ENCODE measurements around the gene STX7. TPM values are rescaled to one million over a fixed set of nuclear protein-coding genes. Genes with fewer than 3 reads are reported as not detected.

The STX7 gene
- total RNA-seq, 8 experiments from 2014 or later, result 12.7 to 56.3 (median 35.5) TPM

DNA sequence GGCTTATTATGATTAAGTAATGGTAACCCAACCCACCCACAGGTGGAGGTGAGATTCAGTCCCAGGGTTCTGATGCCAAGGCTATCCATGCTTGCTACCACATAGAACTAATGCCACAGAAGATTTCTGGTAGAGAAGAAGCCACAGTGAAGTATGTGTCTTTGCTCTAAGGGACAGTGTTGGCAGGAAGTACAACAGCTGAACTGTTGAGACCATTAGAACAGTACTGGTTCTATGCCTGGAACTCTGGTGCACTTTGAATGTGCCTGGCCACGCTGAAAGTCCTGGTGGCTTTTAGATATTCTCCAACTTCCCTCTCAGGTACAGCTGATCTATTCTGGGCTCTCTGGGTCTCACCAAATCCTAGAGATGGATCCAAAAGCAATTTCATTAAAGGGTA lies 7.8 kb downstream of the STX7 start:
- peaks cover 0 to 3% of the 10 kb centered on the region in 2 donors for H3K4me1 ChIP-seq (replicated peaks in 1 of 2)
- no peak overlapping the region for H3K27ac ChIP-seq
- 100% methylated on average over 1 of the region's 1 CpG; no CpG with 5 or more reads in 7 of the 10 experiments for WGBS, 10 experiments
- no peak for ATAC-seq (replicated peaks in 6 of 8)
- in situ Hi-C loops (cut with MboI; ENCODE audit: low pct_unique_long_range_greater_than_20kb in 2 of 9, low sequenced_read_pairs in 9 of 9, unreplicated experiment in 9 of 9), result loop anchor here in 2 of 9 experiments (25.0 kb wide), 1 partner anchor 307 kb away; the partner anchor contains the start of gene RPS12 (in 2 of the 2)
- no peak overlapping the region for H3K4me3 ChIP-seq

DNA sequence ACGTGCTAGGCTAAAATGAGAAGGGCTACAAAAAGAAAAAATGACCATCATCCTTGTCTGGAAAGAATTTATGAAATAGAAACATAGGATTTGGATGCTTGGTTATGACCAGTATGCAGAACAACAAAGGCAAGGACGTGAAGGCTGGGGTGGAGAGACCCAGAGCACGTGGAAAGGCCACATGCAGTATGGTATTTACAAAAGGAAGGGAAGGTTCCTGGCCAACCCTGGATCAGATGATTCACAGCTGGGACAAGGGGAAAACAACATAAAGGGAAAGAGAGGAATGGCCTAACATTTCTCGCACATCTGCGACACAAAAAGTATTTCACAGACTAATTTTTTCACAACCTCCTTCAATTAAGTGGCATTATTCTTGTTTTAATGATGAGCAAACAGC lies 8.2 kb downstream of the STX7 start:
- peak in 2 of 8 experiments; percentile 79 to 91 for ATAC-seq (replicated peaks in 6 of 8)

DNA sequence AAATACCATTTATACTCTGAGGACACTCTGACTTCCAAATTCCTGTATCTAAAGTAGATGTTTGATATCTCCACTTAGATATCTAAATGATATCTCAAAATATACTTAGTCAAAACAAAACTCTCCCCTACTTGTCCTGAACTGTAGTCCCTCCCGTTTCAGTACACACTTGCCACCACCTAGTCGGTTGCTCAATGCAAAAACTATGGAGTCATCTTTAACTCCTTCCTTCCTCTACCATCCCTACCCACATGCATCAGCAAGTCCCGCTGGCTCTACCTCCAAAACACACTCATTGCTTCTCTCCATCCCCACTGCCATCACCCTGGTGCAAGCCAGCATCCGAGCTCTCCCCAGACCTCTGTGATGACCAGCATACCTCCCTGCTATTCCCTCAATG lies 13.2 kb downstream of the STX7 start:
- Histone ChIP-seq H3K4me3 (no peak overlapping the region), H3K4me1 (replicated peaks in 1 of 2) (no peaks in the 10 kb centered on the region), H3K27ac (no peak overlapping the region)
- in situ Hi-C loops (cut with MboI; ENCODE audit: low pct_unique_long_range_greater_than_20kb in 2 of 9, low sequenced_read_pairs in 9 of 9, unreplicated experiment in 9 of 9), result loop anchor here in 8 of 9 experiments (25.0 kb wide), 4 partner anchors 187 to 587 kb away; partner anchors contain the start of gene RPS12 (in 2 of the 8)
- ATAC-seq (replicated peaks in 6 of 8), result peak in 1 of 8 experiments; percentile 37
- 0 to 80% (median 64%) methylated on average over 1 to 4 of the region's 4 CpGs; no CpG with 5 or more reads in 2 of the 10 experiments for WGBS, 10 experiments

More for the DNA sequence above, 8.2 kb downstream of the STX7 start:
- no peak overlapping the region for H3K27ac ChIP-seq
- WGBS, 10 experiments, result 38 to 100% (median 80%) methylated on average over 1 to 5 of the region's 5 CpGs
- in situ Hi-C loops (cut with MboI; ENCODE audit: low pct_unique_long_range_greater_than_20kb in 2 of 9, low sequenced_read_pairs in 9 of 9, unreplicated experiment in 9 of 9), result loop anchor here in 2 of 9 experiments (25.0 kb wide), 1 partner anchor 308 kb away; the partner anchor contains the start of gene RPS12 (in 2 of the 2)
- peaks cover 0 to under 1% of the 10 kb centered on the region in 2 donors for H3K4me1 ChIP-seq (replicated peaks in 1 of 2)
- H3K4me3 ChIP-seq, result no peak overlapping the region

DNA sequence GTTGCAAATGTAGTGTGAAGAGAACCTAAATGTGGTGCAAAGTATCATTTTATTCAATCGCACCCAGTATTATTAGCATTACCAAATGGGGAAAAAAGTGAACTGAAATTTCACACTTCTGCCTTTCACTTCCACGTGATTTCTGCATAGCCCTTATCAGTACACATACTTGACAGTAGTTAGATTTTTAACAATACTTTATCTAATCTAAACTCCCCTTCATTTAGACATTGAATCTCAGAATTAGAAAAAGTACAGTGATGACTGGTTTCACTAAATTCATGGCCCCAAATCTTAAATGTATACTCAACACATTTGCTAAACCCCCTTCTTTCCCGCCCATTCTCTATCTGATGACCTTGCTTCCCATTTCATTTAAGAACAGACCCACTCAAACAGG lies 14.3 kb downstream of the STX7 start:
- WGBS, 10 experiments, result 67 to 100% (median 98%) methylated on average over 1 to 3 of the region's 3 CpGs
- H3K27ac ChIP-seq, result no peak overlapping the region

DNA sequence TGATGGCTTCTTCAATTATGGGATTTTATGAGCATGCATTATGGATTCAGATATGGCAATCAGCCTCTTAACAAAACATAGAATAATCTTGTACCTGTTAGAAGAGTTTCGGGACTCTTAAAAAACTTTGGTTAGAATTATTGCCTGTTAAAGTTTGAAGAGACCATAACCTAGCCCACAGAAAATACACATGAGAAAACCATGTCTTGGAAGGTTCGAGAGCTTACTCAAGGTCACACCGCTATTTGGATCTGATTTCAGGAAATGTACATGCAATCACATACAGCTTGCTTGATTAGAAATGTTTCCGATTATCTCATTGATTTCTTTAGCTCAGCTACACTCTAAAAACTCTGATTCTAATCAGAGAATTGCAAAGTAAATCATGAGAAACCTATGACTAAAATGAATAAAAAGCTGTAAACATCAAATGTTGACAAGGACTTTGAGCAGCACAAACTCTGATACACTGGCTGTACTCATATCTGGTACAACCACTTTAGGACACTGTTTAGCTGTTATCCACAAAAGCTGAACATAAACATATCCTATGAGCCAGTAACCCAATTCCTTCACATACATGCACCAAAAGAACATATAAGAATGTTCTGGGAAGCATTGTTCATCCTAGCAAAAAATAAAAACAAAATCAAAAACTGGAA lies 16.3 kb downstream of the STX7 start:
- 0 to 92% (median 54%) methylated on average over 1 to 4 of the region's 4 CpGs; no CpG with 5 or more reads in 1 of the 10 experiments for WGBS, 10 experiments
- Histone ChIP-seq H3K4me3 (no peak overlapping the region), H3K27ac (no peak overlapping the region), H3K4me1 (replicated peaks in 1 of 2) (no peaks in the 10 kb centered on the region)
- ATAC-seq (replicated peaks in 6 of 8), result no peak
- in situ Hi-C loops (cut with MboI; ENCODE audit: low pct_unique_long_range_greater_than_20kb in 2 of 9, low sequenced_read_pairs in 9 of 9, unreplicated experiment in 9 of 9), result loop anchor here in 8 of 9 experiments (25.0 kb wide), 3 partner anchors 184 to 584 kb away; no protein-coding TSS in a partner anchor

More for the DNA sequence above, 14.3 kb downstream of the STX7 start:
- Histone ChIP-seq H3K4me1 (replicated peaks in 1 of 2) (no peaks in the 10 kb centered on the region), H3K4me3 (no peak overlapping the region)
- ATAC-seq (replicated peaks in 6 of 8), result no peak
- in situ Hi-C loops (cut with MboI; ENCODE audit: low pct_unique_long_range_greater_than_20kb in 2 of 9, low sequenced_read_pairs in 9 of 9, unreplicated experiment in 9 of 9), result loop anchor here in 8 of 9 experiments (25.0 kb wide), 3 partner anchors 186 to 586 kb away; no protein-coding TSS in a partner anchor

DNA sequence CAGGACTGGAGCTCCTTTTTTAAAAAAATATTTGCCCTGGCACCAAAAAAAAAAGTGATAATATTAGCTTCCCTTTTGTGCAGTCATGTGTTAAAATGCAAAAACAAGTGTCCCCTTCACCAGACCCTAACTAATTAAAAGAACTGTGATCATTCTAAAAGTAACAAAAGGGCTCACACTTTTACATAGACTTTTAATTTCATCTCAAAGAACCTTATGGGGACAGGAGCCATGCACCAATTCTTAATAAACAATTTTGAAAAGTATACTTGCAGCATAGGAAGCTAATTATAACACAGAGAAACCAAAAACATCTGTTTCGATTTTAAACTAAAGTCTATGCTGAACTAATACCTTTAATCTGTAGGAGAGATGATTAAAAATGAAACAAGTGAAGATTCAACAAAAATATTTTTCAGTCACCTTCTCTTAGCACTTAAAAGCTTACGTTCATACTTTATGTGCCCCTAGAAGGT lies 17.3 kb downstream of the STX7 start:
- no peak overlapping the region for H3K4me3 ChIP-seq
- no peaks in the 10 kb centered on the region for H3K4me1 ChIP-seq (replicated peaks in 1 of 2)
- WGBS, 10 experiments, result 10 to 100% (median 90%) methylated on average over 1 to 2 of the region's 2 CpGs; no CpG with 5 or more reads in 1 of the 10 experiments
- ATAC-seq (replicated peaks in 6 of 8), result no peak
- in situ Hi-C loops (cut with MboI; ENCODE audit: low pct_unique_long_range_greater_than_20kb in 2 of 9, low sequenced_read_pairs in 9 of 9, unreplicated experiment in 9 of 9), result loop anchor here in 8 of 9 experiments (25.0 kb wide), 3 partner anchors 183 to 583 kb away; no protein-coding TSS in a partner anchor
- no peak overlapping the region for H3K27ac ChIP-seq

DNA sequence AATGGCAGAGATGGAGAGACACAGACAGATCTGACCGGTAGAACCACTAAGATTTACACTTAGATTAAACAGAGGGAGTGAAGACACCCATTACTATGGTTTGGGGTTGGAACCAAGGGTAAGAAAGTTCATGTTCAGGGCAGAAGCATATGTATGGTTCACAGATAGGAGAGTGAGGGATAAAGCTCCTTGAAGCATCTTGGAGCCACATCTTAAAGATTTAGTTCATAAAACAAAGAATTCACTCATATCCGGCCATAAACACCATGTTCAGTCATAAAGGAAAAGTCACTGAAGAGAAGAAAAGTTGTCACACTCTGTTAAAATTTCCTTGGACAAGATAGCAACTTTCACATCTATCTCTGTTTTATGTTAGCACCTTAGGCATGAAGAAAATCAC lies 18.0 kb downstream of the STX7 start:
- 59 to 100% (median 92%) methylated on average over 1 to 2 of the region's 2 CpGs; no CpG with 5 or more reads in 3 of the 10 experiments for WGBS, 10 experiments
- no peak overlapping the region for H3K4me3 ChIP-seq
- no peaks in the 10 kb centered on the region for H3K4me1 ChIP-seq (replicated peaks in 1 of 2)
- in situ Hi-C loops (cut with MboI; ENCODE audit: low pct_unique_long_range_greater_than_20kb in 2 of 9, low sequenced_read_pairs in 9 of 9, unreplicated experiment in 9 of 9), result loop anchor here in 8 of 9 experiments (25.0 kb wide), 3 partner anchors 183 to 583 kb away; no protein-coding TSS in a partner anchor
- no peak overlapping the region for H3K27ac ChIP-seq
- no peak for ATAC-seq (replicated peaks in 6 of 8)

DNA sequence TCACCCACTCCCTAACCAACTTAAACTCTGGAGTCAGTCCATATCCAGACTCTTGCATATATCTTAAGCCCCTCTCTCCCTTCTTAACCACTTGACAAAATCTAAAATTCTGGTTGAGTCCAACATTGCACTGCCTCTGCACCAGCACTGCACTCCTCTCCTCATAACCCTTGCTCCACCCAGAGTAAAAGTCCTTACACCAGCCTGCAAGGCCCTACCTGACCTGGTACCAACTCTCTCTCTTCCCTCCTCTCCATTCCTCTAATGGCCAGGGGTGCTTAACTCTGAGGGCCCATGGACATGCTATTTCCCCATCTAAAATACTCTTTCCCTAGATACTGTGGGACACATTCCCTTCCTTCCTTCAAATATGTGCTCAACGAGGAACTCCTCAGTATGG lies 21.0 kb downstream of the STX7 start:
- 40 to 100% (median 90%) methylated on average over 1 of the region's 1 CpG; no CpG with 5 or more reads in 4 of the 10 experiments for WGBS, 10 experiments
- Histone ChIP-seq H3K27ac (no peak overlapping the region), H3K4me3 (no peak overlapping the region), H3K4me1 (replicated peaks in 1 of 2) (no peaks in the 10 kb centered on the region)
- in situ Hi-C loops (cut with MboI; ENCODE audit: low pct_unique_long_range_greater_than_20kb in 2 of 9, low sequenced_read_pairs in 9 of 9, unreplicated experiment in 9 of 9), result loop anchor here in 8 of 9 experiments (25.0 kb wide), 3 partner anchors 180 to 580 kb away; no protein-coding TSS in a partner anchor
- ATAC-seq (replicated peaks in 6 of 8), result no peak

DNA sequence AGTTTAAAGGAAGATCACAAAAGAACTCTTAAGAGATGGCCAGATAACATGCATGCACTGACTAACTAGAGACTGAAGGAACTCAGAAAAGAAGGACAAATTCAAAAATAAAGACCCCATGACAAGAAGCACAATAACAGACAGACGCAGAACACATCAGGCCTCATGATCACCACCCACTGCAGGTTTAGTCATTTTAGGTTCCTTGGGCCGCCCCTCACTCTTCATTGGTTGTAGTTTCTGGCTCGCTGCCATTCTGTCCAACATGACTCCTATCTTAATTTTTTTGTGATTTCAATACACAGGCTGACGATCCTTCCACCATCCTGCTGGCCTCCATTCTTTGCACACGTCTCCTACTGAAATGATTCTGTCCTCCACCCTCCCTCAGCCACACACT lies 21.6 kb downstream of the STX7 start:
- in situ Hi-C loops (cut with MboI; ENCODE audit: low pct_unique_long_range_greater_than_20kb in 2 of 9, low sequenced_read_pairs in 9 of 9, unreplicated experiment in 9 of 9), result loop anchor here in 8 of 9 experiments (25.0 kb wide), 3 partner anchors 179 to 579 kb away; no protein-coding TSS in a partner anchor
- ATAC-seq (replicated peaks in 6 of 8), result peak in 2 of 8 experiments; percentile 30 to 49
- no peaks in the 10 kb centered on the region for H3K4me1 ChIP-seq (replicated peaks in 1 of 2)

DNA sequence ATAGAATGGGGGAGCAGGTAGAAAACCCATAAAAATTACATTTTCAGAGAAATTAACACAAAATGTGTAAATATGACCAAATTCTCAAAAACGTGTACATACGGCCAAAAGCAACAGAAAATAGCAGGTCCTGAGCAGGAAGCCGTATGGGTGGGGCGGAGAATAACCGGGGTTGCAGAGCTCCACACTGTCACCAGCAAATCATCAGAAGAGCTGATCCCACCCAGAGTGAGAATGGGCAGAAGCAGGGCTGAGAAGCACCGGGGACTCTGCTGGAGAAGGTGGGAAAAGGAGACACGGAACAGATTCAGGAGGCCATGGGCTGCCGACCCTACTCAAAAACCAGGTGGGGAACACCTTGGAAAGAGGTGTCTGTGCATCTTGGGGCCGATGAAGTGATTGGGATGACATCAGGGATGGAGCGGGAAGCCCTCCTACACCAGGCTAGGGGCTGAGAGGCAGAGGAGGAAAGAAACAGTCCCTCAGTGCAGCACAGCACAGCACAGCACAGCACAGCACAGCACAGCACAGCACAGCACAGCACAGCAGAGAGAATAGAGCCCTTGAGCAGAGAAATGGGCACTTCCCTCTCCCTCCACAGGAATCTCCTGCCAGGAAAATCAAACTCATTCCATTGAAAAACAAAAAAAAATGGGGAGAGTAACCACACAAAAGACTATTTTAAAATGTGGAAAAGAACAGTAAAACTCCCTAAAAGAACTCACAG lies 22.3 kb downstream of the STX7 start:
- no peak overlapping the region for H3K4me3 ChIP-seq
- in situ Hi-C loops (cut with MboI; ENCODE audit: low pct_unique_long_range_greater_than_20kb in 2 of 9, low sequenced_read_pairs in 9 of 9, unreplicated experiment in 9 of 9), result loop anchor here in 8 of 9 experiments (25.0 kb wide), 3 partner anchors 178 to 578 kb away; no protein-coding TSS in a partner anchor

More for the DNA sequence above, 21.6 kb downstream of the STX7 start:
- no peak overlapping the region for H3K4me3 ChIP-seq
- no peak overlapping the region for H3K27ac ChIP-seq
- 26 to 100% (median 85%) methylated on average over 2 to 4 of the region's 5 CpGs; no CpG with 5 or more reads in 1 of the 10 experiments for WGBS, 10 experiments

DNA sequence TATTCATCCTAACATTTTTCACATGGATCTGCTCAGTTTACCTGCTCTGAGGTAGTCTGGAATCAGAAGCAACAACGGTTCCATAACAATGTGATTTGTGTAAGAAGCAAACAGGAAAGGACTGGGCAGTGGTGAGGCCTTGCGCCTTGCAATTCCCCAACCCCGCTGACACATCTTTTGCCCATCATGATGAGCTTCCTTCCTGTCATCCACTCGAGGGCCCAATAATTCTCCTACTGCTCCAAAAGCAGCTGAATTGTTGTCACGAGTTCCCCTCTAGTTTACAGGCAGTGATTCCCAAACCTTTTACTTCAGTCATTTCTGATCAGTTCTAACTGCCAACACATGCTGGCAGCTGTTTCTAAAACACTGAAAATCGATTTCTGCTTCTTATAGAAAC lies 22.9 kb downstream of the STX7 start:
- ATAC-seq (replicated peaks in 6 of 8), result peak in 2 of 8 experiments; percentile 44 to 71
- Histone ChIP-seq H3K4me1 (replicated peaks in 1 of 2) (no peaks in the 10 kb centered on the region), H3K27ac (no peak overlapping the region), H3K4me3 (no peak overlapping the region)
- 2 to 84% (median 66%) methylated on average over 2 to 6 of the region's 6 CpGs for WGBS, 10 experiments
- in situ Hi-C loops (cut with MboI; ENCODE audit: low pct_unique_long_range_greater_than_20kb in 2 of 9, low sequenced_read_pairs in 9 of 9, unreplicated experiment in 9 of 9), result loop anchor here in 8 of 9 experiments (25.0 kb wide), 3 partner anchors 178 to 578 kb away; no protein-coding TSS in a partner anchor

More for the DNA sequence above, 22.3 kb downstream of the STX7 start:
- 2 to 97% (median 69%) methylated on average over 2 to 9 of the region's 10 CpGs; no CpG with 5 or more reads in 4 of the 10 experiments for WGBS, 10 experiments
- Histone ChIP-seq H3K27ac (no peak overlapping the region), H3K4me1 (replicated peaks in 1 of 2) (no peaks in the 10 kb centered on the region)
- ATAC-seq (replicated peaks in 6 of 8), result peak in 3 of 8 experiments; percentile 22 to 78 (median 74)

DNA sequence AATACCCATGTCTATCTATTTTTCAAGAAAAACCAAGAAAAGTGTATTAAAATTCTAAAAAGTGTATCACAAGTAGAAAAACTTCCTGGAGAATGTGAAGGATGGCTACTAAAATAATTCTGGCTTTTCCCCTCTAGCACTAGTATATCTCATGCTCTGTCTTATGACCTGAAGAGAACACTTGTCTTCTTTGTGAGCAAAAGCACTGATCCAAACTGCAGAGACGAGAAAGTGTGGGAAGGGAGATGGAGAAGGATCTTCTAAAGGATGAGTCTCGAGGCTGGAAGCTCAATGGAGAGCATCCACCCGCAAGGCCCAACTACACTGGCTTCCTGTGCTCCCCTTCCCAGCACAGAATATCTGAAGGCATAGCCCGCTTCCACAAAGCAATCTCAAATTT lies 23.5 kb downstream of the STX7 start:
- no peak overlapping the region for H3K27ac ChIP-seq
- no peak for ATAC-seq (replicated peaks in 6 of 8)
- no peak overlapping the region for H3K4me3 ChIP-seq
- 60 to 100% (median 95%) methylated on average over 1 to 4 of the region's 4 CpGs for WGBS, 10 experiments
- no peaks in the 10 kb centered on the region for H3K4me1 ChIP-seq (replicated peaks in 1 of 2)
- in situ Hi-C loops (cut with MboI; ENCODE audit: low pct_unique_long_range_greater_than_20kb in 2 of 9, low sequenced_read_pairs in 9 of 9, unreplicated experiment in 9 of 9), result loop anchor here (10.0 to 25.0 kb wide), 5 partner anchors 177 to 577 kb away; no protein-coding TSS in a partner anchor
